LNCaP clone FGC (cell line): ENCODE results near the gene AURKAIP1.
A peak's percentile ranks its signal among the peaks of the same experiment; 100 is the strongest.

ENCODE experiments used
- DNase-seq: peaks from one replicate; pipeline ENCODE4 v3.0.0-alpha.2; 2011; ENCODE audit warnings: low read depth
- H3K4me3 ChIP-seq: 2 replicates; pipeline ENCODE4 v1.5.1; 2011; ENCODE audit warnings: mild to moderate bottlenecking, low read depth, low read length, control low read depth
- CTCF ChIP-seq: IDR thresholded peaks from 2 replicates; pipeline ENCODE4 v1.5.1; 2012; ENCODE audit warnings: mild to moderate bottlenecking; ENCODE audit not compliant: control insufficient read depth, insufficient read depth; ENCODE audit errors: extremely low read depth

AURKAIP1 gene

GRCh38 chr1:1324084-1324523 is 50.9 kb downstream of the AURKAIP1 start:
- no peak for DNase-seq
- peak overlapping the region; percentile 95 for H3K4me3 ChIP-seq
- no peak for TF ChIP-seq CTCF
